ENCODE results near the gene PLK1. TPM values are rescaled to one million over a fixed set of nuclear protein-coding genes. Genes with fewer than 3 reads are reported as not detected.
A peak's percentile ranks its signal among the peaks of the same experiment; 100 is the strongest.

PLK1 gene
- total and polyA plus RNA-seq, 2 of the 13 experiments (the other 11 are each of a cell fraction or from before 2014, with no cell fraction given): 71.5 to 76.3 TPM

- TF ChIP-seq FOXC1 (CRISPR knock-in tag; IDR thresholded peaks at IDR 0.05; ENCODE audit: borderline replicate concordance) (no peak), GATAD2A (CRISPR knock-in tag; IDR thresholded peaks at IDR 0.05) (no peak), ZNF737 (CRISPR knock-in tag; IDR thresholded peaks at IDR 0.05; ENCODE audit: borderline replicate concordance) (peak; percentile 80; the same call in 1 of the 2 replicates), YEATS2 (CRISPR knock-in tag; IDR thresholded peaks at IDR 0.05; ENCODE audit: borderline replicate concordance) (no peak), CBX1 (IDR thresholded peaks at IDR 0.05; ENCODE audit: low read depth) (no peak), FOXK2 (IDR thresholded peaks at IDR 0.05) (no peak), ZBTB46 (CRISPR knock-in tag; IDR thresholded peaks at IDR 0.05; ENCODE audit: borderline replicate concordance) (no peak), ZSCAN21 (CRISPR knock-in tag; IDR thresholded peaks at IDR 0.05; ENCODE audit: borderline replicate concordance) (no peak), HNRNPLL (IDR thresholded peaks at IDR 0.05; ENCODE audit: low read depth, low read length, poor library complexity, severe bottlenecking) (no peak), PAF1 (CRISPR knock-in tag; IDR thresholded peaks at IDR 0.05) (no peak), MAFK (conservative IDR thresholded peaks at IDR 0.05 in 1 of 2, IDR thresholded peaks at IDR 0.05 in 1 of 2; ENCODE audit: low read length in 2 of 2) (no peak; a peak in 1 of 4 replicates), RCOR2 (CRISPR knock-in tag; IDR thresholded peaks at IDR 0.05) (no peak), ZNF143 (CRISPR knock-in tag; IDR thresholded peaks at IDR 0.05) (no peak)
- TF ChIP-seq, protein P1, sequence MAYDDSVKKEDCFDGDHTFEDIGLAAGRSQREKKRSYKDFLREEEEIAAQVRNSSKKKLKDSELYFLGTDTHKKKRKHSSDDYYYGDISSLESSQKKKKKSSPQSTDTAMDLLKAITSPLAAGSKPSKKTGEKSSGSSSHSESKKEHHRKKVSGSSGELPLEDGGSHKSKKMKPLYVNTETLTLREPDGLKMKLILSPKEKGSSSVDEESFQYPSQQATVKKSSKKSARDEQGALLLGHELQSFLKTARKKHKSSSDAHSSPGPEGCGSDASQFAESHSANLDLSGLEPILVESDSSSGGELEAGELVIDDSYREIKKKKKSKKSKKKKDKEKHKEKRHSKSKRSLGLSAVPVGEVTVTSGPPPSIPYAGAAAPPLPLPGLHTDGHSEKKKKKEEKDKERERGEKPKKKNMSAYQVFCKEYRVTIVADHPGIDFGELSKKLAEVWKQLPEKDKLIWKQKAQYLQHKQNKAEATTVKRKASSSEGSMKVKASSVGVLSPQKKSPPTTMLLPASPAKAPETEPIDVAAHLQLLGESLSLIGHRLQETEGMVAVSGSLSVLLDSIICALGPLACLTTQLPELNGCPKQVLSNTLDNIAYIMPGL (CRISPR knock-in tag; IDR thresholded peaks at IDR 0.05; ENCODE audit: borderline replicate concordance in 1 of 2, low read depth in 1 of 2): no peak
- TF ChIP-seq, protein P2, sequence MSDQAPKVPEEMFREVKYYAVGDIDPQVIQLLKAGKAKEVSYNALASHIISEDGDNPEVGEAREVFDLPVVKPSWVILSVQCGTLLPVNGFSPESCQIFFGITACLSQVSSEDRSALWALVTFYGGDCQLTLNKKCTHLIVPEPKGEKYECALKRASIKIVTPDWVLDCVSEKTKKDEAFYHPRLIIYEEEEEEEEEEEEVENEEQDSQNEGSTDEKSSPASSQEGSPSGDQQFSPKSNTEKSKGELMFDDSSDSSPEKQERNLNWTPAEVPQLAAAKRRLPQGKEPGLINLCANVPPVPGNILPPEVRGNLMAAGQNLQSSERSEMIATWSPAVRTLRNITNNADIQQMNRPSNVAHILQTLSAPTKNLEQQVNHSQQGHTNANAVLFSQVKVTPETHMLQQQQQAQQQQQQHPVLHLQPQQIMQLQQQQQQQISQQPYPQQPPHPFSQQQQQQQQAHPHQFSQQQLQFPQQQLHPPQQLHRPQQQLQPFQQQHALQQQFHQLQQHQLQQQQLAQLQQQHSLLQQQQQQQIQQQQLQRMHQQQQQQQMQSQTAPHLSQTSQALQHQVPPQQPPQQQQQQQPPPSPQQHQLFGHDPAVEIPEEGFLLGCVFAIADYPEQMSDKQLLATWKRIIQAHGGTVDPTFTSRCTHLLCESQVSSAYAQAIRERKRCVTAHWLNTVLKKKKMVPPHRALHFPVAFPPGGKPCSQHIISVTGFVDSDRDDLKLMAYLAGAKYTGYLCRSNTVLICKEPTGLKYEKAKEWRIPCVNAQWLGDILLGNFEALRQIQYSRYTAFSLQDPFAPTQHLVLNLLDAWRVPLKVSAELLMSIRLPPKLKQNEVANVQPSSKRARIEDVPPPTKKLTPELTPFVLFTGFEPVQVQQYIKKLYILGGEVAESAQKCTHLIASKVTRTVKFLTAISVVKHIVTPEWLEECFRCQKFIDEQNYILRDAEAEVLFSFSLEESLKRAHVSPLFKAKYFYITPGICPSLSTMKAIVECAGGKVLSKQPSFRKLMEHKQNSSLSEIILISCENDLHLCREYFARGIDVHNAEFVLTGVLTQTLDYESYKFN (CRISPR knock-in tag; conservative IDR thresholded peaks at IDR 0.05): peak; percentile 62; the same call in 1 of the 2 replicates
- TF ChIP-seq, protein P3, sequence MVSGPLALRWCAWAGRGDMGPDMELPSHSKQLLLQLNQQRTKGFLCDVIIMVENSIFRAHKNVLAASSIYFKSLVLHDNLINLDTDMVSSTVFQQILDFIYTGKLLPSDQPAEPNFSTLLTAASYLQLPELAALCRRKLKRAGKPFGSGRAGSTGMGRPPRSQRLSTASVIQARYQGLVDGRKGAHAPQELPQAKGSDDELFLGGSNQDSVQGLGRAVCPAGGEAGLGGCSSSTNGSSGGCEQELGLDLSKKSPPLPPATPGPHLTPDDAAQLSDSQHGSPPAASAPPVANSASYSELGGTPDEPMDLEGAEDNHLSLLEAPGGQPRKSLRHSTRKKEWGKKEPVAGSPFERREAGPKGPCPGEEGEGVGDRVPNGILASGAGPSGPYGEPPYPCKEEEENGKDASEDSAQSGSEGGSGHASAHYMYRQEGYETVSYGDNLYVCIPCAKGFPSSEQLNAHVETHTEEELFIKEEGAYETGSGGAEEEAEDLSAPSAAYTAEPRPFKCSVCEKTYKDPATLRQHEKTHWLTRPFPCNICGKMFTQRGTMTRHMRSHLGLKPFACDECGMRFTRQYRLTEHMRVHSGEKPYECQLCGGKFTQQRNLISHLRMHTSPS (CRISPR knock-in tag; IDR thresholded peaks at IDR 0.05; ENCODE audit: low read depth): peak; percentile 75; the same call in 1 of the 2 replicates
- TF ChIP-seq, protein P4, sequence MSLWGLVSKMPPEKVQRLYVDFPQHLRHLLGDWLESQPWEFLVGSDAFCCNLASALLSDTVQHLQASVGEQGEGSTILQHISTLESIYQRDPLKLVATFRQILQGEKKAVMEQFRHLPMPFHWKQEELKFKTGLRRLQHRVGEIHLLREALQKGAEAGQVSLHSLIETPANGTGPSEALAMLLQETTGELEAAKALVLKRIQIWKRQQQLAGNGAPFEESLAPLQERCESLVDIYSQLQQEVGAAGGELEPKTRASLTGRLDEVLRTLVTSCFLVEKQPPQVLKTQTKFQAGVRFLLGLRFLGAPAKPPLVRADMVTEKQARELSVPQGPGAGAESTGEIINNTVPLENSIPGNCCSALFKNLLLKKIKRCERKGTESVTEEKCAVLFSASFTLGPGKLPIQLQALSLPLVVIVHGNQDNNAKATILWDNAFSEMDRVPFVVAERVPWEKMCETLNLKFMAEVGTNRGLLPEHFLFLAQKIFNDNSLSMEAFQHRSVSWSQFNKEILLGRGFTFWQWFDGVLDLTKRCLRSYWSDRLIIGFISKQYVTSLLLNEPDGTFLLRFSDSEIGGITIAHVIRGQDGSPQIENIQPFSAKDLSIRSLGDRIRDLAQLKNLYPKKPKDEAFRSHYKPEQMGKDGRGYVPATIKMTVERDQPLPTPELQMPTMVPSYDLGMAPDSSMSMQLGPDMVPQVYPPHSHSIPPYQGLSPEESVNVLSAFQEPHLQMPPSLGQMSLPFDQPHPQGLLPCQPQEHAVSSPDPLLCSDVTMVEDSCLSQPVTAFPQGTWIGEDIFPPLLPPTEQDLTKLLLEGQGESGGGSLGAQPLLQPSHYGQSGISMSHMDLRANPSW (CRISPR knock-in tag; IDR thresholded peaks at IDR 0.05; ENCODE audit: borderline replicate concordance): no peak
Observed at GRCh38 chr16:23704772-23705516, 26.3 kb downstream of the PLK1 start (continued).

All from HepG2 (cell line).